Measurements from ENCODE around the gene JMJD8. TPM values are rescaled to one million over a fixed set of nuclear protein-coding genes. Genes with fewer than 3 reads are reported as not detected.
A peak's percentile ranks its signal among the peaks of the same experiment; 100 is the strongest.

Gene JMJD8
- total and polyA plus RNA-seq, 2 donors, result 28.3 to 91.4 TPM

DNA sequence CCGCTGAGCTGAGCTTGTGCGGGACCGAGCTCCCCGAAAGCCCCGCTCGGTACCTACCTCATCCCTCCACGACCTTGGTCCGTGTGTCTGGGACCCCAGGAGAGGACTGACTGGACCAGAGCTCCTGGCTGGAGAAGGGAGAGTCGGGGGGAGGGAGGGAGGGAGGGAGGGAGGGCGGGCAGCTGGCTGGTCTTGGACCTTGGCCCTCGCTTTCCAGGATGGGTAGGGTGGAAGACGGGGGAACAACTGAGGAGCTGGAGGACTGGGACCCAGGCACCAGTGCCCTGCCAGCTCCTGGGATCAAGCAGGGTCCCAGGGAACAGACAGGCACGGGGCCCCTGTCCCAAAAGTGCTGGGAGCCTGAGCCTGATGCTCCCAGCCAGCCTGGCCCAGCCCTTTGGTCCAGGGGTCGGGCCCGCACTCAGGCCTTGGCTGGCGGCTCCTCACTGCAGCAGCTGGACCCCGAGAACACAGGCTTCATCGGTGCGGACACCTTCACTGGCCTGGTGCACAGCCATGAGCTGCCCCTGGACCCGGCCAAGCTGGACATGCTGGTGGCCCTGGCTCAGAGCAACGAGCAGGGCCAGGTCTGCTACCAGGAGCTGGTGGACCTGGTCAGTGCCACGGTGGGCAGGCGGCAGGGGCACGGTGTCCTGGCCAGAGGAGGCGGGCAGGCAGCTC, 8.1 kb downstream of the JMJD8 start:
- Histone ChIP-seq H3K27ac (ENCODE audit: low read depth) (no peak overlapping the region), H3K36me3 (ENCODE audit: insufficient read depth) (no peaks in the 10 kb centered on the region), H3K4me3 (ENCODE audit: low read depth, low read length) (no peak overlapping the region), H3K4me1 (ENCODE audit: insufficient read depth) (no peaks in the 10 kb centered on the region)
- WGBS, result 37% methylated on average over 25 of the region's 25 CpGs
- no peak for DNase-seq (ENCODE audit: extremely low spot score)

- no peaks in the 10 kb centered on the region for H3K36me3 ChIP-seq (ENCODE audit: insufficient read depth)
- no peak for DNase-seq (ENCODE audit: extremely low spot score)
- 3% methylated on average over 73 of the region's 73 CpGs for WGBS
- peak within 1 kb of the TSS; percentile 9 for H3K4me3 ChIP-seq (ENCODE audit: low read depth, low read length)
- H3K27ac ChIP-seq (ENCODE audit: low read depth), result no peak within 1 kb of the TSS
- no peaks in the 10 kb centered on the region for H3K4me1 ChIP-seq (ENCODE audit: insufficient read depth)
These were observed 8.9 kb downstream of the JMJD8 start, which contains the start of gene RHBDL1 for GRCh38 chr16:674968-675883. Gene RHBDL1, plus strand, starts transcription at chr16:675671. Its CDS starts 120 bp downstream, at chr16:675791.

DNA sequence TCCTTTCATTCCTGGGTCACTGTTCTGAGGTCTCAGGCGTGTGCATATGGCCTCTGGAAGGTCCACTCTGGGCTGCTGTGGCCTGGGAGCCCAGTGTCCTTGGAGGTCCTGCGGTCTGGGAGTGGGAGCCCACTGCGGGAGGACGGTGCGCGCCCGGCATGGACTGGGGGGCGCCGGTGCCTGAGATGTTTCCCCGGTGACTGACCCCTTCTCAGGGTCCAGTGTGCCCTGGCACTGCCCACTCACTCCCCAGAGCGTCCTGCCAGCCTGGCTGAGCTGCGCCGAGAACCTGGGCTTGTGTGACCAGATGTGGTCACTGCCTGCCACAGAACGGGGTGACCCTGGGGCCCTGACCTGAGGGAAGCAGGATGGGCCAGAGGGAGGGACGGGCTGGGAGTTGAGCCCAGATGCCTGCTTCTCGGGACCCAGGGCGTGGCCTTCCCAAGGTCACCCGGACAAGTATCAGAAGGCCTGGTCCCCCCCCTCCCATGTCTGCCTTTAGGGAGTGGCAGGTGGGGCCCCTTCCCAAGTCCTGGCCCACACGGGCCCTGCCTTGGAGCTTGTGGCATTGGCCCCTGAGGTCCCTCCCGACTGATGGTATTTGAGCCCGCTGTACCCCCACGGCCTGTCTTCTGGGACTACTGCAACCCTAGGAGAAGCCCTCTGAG, 9.8 kb downstream of the JMJD8 start:
- Histone ChIP-seq H3K4me3 (ENCODE audit: low read depth, low read length) (no peak overlapping the region), H3K27ac (ENCODE audit: low read depth) (no peak overlapping the region), H3K4me1 (ENCODE audit: insufficient read depth) (no peaks in the 10 kb centered on the region), H3K36me3 (ENCODE audit: insufficient read depth) (no peaks in the 10 kb centered on the region)
- DNase-seq (ENCODE audit: extremely low spot score), result no peak
- WGBS, result 81% methylated on average over 22 of the region's 22 CpGs

- no peak for DNase-seq (ENCODE audit: extremely low spot score)
- no peak overlapping the region for H3K4me3 ChIP-seq (ENCODE audit: low read depth, low read length)
- 91% methylated on average over 18 of the region's 18 CpGs for WGBS
- H3K27ac ChIP-seq (ENCODE audit: low read depth), result no peak overlapping the region
- no peaks in the 10 kb centered on the region for H3K4me1 ChIP-seq (ENCODE audit: insufficient read depth)
- no peaks in the 10 kb centered on the region for H3K36me3 ChIP-seq (ENCODE audit: insufficient read depth)
These were observed 10.6 kb downstream of the JMJD8 start for GRCh38 chr16:673399-673991.

DNA sequence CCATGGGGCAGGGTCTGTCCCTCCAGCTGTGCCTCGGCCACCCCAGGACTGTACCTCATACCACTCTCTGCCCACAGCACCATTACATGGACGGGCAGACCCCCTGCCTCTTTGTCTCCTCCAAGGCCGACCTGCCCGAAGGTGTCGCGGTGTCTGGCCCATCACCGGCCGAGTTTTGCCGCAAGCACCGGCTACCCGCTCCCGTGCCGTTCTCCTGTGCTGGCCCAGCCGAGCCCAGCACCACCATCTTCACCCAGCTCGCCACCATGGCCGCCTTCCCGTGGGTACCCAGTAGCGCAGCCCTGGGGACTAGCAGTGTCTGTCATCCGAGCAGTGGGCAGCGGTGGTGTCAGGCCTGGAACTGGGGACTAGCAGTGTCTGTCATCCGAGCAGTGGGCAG, 11.3 kb downstream of the JMJD8 start:
- DNase-seq (ENCODE audit: extremely low spot score), result no peak
- Histone ChIP-seq H3K36me3 (ENCODE audit: insufficient read depth) (no peaks in the 10 kb centered on the region), H3K4me3 (ENCODE audit: low read depth, low read length) (no peak overlapping the region), H3K27ac (ENCODE audit: low read depth) (no peak overlapping the region), H3K4me1 (ENCODE audit: insufficient read depth) (no peaks in the 10 kb centered on the region)
- WGBS, result 92% methylated on average over 21 of the region's 21 CpGs

- Histone ChIP-seq H3K36me3 (ENCODE audit: insufficient read depth) (no peaks in the 10 kb centered on the region), H3K4me3 (ENCODE audit: low read depth, low read length) (no peak overlapping the region), H3K27ac (ENCODE audit: low read depth) (no peak overlapping the region), H3K4me1 (ENCODE audit: insufficient read depth) (no peaks in the 10 kb centered on the region)
- no peak for DNase-seq (ENCODE audit: extremely low spot score)
- WGBS, result 91% methylated on average over 19 of the region's 19 CpGs
These were observed 11.8 kb downstream of the JMJD8 start for GRCh38 chr16:672371-672770.

DNA sequence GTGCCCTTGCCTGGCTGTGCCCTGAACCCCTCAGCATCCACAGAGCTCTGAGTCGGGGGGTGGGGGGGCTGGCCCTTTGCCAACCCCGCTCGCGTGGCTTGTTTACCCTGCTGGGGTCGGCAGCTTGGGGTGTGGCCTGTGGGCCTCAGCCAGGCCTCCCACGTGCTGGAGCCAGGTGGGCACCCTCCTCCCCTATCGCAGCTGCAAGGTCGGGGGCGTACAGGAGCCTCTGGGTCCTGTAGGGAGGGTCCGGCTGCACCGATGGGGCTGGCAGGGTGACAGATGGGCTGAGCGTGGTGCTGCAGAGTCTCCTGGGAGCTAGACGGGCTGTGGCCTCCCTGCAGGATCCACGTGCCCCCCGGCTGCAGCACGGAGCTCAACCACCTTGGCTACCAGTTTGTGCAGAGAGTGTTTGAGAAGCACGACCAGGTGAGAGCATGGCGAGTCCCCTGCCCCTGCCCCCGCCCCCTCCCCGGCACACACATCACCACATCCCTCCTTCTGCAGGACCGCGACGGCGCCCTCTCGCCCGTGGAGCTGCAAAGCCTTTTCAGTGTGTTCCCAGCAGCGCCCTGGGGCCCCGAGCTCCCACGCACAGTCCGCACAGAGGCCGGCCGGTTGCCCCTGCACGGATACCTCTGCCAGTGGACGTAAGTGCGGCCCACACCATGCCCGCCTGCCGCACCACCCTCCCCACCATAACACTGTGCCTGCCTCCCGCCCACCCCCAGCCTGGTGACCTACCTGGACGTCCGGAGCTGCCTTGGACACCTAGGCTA, 12.6 kb downstream of the JMJD8 start:
- 86% methylated on average over 40 of the region's 40 CpGs for WGBS
- H3K27ac ChIP-seq (ENCODE audit: low read depth), result no peak overlapping the region
- no peaks in the 10 kb centered on the region for H3K36me3 ChIP-seq (ENCODE audit: insufficient read depth)
- no peaks in the 10 kb centered on the region for H3K4me1 ChIP-seq (ENCODE audit: insufficient read depth)
- no peak for DNase-seq (ENCODE audit: extremely low spot score)
- no peak overlapping the region for H3K4me3 ChIP-seq (ENCODE audit: low read depth, low read length)

GRCh38 chr16:670485-671352, 13.4 kb downstream of the JMJD8 start:
- no peaks in the 10 kb centered on the region for H3K36me3 ChIP-seq (ENCODE audit: insufficient read depth)
- no peak for DNase-seq (ENCODE audit: extremely low spot score)
- WGBS, result 91% methylated on average over 52 of the region's 52 CpGs
- H3K4me3 ChIP-seq (ENCODE audit: low read depth, low read length), result no peak overlapping the region
- no peaks in the 10 kb centered on the region for H3K4me1 ChIP-seq (ENCODE audit: insufficient read depth)
- H3K27ac ChIP-seq (ENCODE audit: low read depth), result no peak overlapping the region

GRCh38 chr16:669666-670065, 14.5 kb downstream of the JMJD8 start:
- no peak for DNase-seq (ENCODE audit: extremely low spot score)
- no peaks in the 10 kb centered on the region for H3K36me3 ChIP-seq (ENCODE audit: insufficient read depth)
- 92% methylated on average over 13 of the region's 13 CpGs for WGBS
- H3K4me1 ChIP-seq (ENCODE audit: insufficient read depth), result no peaks in the 10 kb centered on the region
- no peak overlapping the region for H3K4me3 ChIP-seq (ENCODE audit: low read depth, low read length)
- no peak overlapping the region for H3K27ac ChIP-seq (ENCODE audit: low read depth)

DNA sequence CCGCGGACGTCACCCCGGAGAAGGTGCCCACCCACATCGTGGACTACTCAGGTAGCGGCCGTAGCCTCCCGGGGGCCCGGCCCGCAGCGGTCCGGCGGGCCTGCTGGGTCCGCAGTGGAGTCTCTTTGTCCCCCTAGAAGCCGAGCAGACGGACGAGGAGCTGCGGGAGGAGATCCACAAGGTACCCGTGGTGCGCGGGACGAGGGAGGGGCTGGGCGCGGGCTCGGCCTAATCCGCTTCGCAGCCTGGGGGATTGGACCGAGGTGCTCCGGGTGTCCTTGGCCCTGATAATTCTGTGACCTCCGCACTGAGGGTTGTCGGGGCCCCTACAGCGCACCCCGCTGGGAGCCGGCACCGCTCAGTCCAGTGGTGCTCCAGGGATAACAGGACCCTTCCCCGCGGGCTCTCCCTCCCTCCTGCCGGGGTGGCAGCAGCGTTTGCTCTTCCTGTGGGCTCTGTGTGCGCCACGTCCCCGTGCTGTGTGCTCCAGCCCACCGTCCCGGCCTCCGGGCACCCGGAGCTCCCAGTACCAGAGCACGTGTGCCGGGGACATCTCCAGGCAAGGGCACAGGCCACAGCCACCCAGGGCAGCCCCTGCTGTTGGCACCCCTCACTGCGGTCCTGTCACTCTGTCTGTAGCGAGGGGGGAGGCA, 15.5 kb downstream of the JMJD8 start:
- Histone ChIP-seq H3K36me3 (ENCODE audit: insufficient read depth) (no peaks in the 10 kb centered on the region), H3K27ac (ENCODE audit: low read depth) (peak overlapping the region; percentile 51), H3K4me3 (ENCODE audit: low read depth, low read length) (peak overlapping the region; percentile 87), H3K4me1 (ENCODE audit: insufficient read depth) (no peaks in the 10 kb centered on the region)
- WGBS, result 9% methylated on average over 50 of the region's 50 CpGs
- DNase-seq (ENCODE audit: extremely low spot score), result no peak

- under 1% methylated on average over 78 of the region's 78 CpGs for WGBS
- no peaks in the 10 kb centered on the region for H3K36me3 ChIP-seq (ENCODE audit: insufficient read depth)
- H3K4me1 ChIP-seq (ENCODE audit: insufficient read depth), result no peaks in the 10 kb centered on the region
- DNase-seq (ENCODE audit: extremely low spot score), result peak; percentile 58
- peak within 1 kb of the TSS; percentile 51 for H3K27ac ChIP-seq (ENCODE audit: low read depth)
- peak within 1 kb of the TSS; percentile 87 for H3K4me3 ChIP-seq (ENCODE audit: low read depth, low read length)
These were observed 16.2 kb downstream of the JMJD8 start, which contains the start of gene RHOT2 for GRCh38 chr16:667780-668518. Gene RHOT2, plus strand, starts transcription at chr16:668132. Its CDS starts 68 bp downstream, at chr16:668200.
